NT2/D1 (cell line): ENCODE measurements around the gene SYN1.

Experiments
- DNase-seq: peaks from one replicate; pipeline ENCODE4 v3.0.0-alpha.2; 2011; ENCODE audit warnings: low read depth, low spot score
- H3K27me3 ChIP-seq: 2 replicates; pipeline ENCODE4 v1.6.0; 2011; ENCODE audit warnings: mild to moderate bottlenecking; ENCODE audit not compliant: insufficient read length, insufficient read depth
- H3K36me3 ChIP-seq: 2 replicates; pipeline ENCODE4 v1.6.1; 2011; ENCODE audit warnings: mild to moderate bottlenecking, low read length, mixed read lengths; ENCODE audit not compliant: insufficient read depth, insufficient read length
- H3K4me1 ChIP-seq: 2 replicates; pipeline ENCODE4 v1.5.1; 2011; ENCODE audit not compliant: insufficient read depth, insufficient read length
- H3K4me3 ChIP-seq: 2 replicates; pipeline ENCODE4 v1.5.1; 2011; ENCODE audit warnings: low read depth; ENCODE audit not compliant: insufficient read length
- H3K9ac ChIP-seq: 2 replicates; pipeline ENCODE4 v1.6.0; 2011; ENCODE audit warnings: low read depth; ENCODE audit not compliant: insufficient read length
- H3K9me3 ChIP-seq: 2 replicates; pipeline ENCODE4 v1.5.1; 2011; ENCODE audit warnings: mild to moderate bottlenecking, low read length; ENCODE audit not compliant: insufficient read depth
- SUZ12 ChIP-seq: IDR thresholded peaks from 2 replicates; pipeline ENCODE4 v1.6.1; 2011; ENCODE audit not compliant: insufficient read length, insufficient read depth; ENCODE audit errors: extremely low read depth
- YY1 ChIP-seq: IDR thresholded peaks from 2 replicates; pipeline ENCODE4 v1.6.1; 2011; ENCODE audit not compliant: insufficient read length, insufficient read depth
- ZNF274 ChIP-seq: IDR thresholded peaks from 2 replicates; pipeline ENCODE4 v1.6.1; 2011; ENCODE audit warnings: mild to moderate bottlenecking, low read depth, low read length

The SYN1 gene

DNA sequence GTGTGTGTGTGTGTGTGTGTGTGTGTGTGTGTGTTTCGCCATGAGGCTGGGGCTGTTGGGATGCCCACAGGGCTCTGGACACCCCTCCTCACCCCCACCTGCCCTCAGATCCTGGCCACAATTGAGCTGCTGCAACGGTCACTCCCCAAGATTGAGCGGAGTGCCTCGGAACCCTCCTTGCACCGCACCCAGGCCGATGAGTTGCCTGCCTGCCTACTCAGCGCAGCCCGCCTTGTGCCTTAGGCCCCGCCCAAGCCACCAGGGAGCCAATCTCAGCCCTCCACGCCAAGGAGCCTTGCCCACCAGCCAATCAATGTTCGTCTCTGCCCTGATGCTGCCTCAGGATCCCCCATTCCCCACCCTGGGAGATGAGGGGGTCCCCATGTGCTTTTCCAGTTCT, 48.4 kb downstream of the SYN1 start:
- Histone ChIP-seq H3K4me1 (peaks cover 7% of the 10 kb centered on the region), H3K27me3 (no peaks in the 10 kb centered on the region), H3K9ac (no peak overlapping the region), H3K4me3 (no peak overlapping the region), H3K36me3 (peaks cover 72% of the 10 kb centered on the region), H3K9me3 (no peaks in the 10 kb centered on the region)
- no peak for TF ChIP-seq ZNF274
- DNase-seq: no peak

DNA sequence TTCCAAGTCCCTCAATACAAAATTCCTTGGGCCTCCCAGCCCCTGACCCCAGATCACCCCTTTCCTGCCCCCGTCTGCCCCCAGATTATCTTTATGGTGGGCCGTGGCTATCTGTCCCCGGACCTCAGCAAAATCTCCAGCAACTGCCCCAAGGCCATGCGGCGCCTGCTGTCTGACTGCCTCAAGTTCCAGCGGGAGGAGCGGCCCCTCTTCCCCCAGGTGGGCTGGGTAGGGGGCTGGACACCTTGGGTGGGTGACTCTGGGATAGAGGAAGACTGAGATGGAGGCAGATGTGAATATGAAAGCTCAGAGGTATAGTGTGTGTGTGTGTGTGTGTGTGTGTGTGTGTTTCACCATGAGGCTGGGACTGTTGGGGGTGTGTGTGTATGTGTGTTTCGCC, 48.9 kb downstream of the SYN1 start:
- Histone ChIP-seq H3K9me3 (no peaks in the 10 kb centered on the region), H3K4me3 (no peak overlapping the region), H3K36me3 (peaks cover 72% of the 10 kb centered on the region), H3K9ac (no peak overlapping the region), H3K27me3 (no peaks in the 10 kb centered on the region), H3K4me1 (peaks cover 7% of the 10 kb centered on the region)
- TF ChIP-seq SUZ12: no peak
- no peak for TF ChIP-seq YY1
- no peak for TF ChIP-seq ZNF274
- no peak for DNase-seq

DNA sequence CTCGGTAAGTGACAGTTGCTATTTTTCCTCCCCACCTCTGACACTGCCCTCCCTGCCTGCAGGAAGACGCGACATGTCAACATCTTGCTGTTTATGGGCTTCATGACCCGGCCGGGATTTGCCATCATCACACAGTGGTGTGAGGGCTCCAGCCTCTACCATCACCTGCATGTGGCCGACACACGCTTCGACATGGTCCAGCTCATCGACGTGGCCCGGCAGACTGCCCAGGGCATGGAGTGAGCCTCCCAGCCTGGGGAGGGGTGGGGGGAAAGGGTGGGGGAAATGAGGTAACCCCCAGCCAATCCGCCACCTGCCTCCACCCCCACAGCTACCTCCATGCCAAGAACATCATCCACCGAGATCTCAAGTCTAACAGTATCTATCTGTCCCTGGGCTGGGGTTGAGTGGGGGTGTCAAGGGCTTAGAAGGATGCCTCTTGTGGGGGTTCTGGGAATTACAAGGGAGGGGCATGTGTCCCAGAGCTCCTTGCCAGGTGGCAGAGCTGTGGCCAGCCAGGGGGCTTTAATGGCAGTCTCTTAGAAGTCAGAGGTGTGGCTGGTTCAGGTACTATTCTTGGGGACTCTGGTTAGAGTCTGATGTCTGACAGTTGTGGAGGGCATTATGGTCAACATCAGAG, 50.9 kb downstream of the SYN1 start:
- no peak overlapping the region for H3K4me3 ChIP-seq
- peaks cover 3% of the 10 kb centered on the region for H3K4me1 ChIP-seq
- no peaks in the 10 kb centered on the region for H3K9me3 ChIP-seq
- TF ChIP-seq SUZ12 (no peak), ZNF274 (no peak), YY1 (no peak)
- no peak overlapping the region for H3K9ac ChIP-seq
- DNase-seq: no peak
- no peaks in the 10 kb centered on the region for H3K27me3 ChIP-seq
- peaks cover 89% of the 10 kb centered on the region for H3K36me3 ChIP-seq

DNA sequence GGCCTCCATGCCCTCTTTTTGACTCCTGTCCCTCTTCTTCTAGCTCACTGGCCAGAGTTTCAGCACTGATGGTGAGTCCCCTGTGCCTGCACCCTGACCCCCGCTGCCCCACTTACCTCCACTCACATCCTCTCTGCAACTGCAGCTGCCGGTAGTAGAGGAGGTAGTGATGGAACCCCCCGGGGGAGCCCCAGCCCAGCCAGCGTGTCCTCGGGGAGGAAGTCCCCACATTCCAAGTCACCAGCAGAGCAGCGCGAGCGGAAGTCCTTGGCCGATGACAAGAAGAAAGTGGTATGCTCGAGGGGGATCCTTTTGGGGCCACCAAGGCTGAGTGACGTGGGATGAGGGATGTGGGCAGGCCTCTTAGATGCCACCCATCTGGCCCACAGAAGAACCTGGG, 52.8 kb downstream of the SYN1 start:
- Histone ChIP-seq H3K4me3 (no peak overlapping the region), H3K4me1 (peaks cover 6% of the 10 kb centered on the region), H3K9ac (no peak overlapping the region), H3K27me3 (no peaks in the 10 kb centered on the region), H3K9me3 (no peaks in the 10 kb centered on the region), H3K36me3 (peaks cover 95% of the 10 kb centered on the region)
- TF ChIP-seq YY1 (no peak), ZNF274 (no peak), SUZ12 (no peak)
- DNase-seq: no peak

DNA sequence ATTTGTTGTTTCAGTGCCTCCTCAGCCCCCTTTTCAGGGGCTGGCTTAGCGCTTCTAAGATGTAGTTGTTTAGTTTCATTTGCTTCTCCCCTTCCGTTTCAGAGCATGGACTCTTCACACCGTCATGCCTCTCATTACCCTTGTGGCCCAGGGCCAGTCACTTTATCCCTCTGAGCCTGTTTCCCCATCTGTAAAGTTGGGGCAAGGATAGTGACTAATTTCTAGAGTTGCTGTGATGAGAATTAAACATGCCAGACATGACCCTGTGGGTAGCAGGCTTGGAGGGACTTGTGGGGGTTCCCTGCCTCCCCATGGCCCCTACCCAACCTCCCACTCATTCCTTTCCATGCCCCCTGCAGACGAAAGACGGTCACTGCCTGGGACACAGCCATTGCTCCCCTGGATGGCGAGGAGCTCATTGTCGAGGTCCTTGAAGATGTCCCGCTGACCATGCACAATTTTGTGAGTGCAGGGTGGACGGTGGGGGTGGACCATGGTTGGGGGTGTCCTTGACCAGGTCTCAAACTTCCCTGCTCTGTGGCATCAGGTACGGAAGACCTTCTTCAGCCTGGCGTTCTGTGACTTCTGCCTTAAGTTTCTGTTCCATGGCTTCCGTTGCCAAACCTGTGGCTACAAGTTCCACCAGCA, 55.1 kb downstream of the SYN1 start:
- H3K36me3 ChIP-seq: peaks cover 73% of the 10 kb centered on the region
- TF ChIP-seq SUZ12: no peak
- TF ChIP-seq YY1: no peak
- TF ChIP-seq ZNF274: no peak

DNA sequence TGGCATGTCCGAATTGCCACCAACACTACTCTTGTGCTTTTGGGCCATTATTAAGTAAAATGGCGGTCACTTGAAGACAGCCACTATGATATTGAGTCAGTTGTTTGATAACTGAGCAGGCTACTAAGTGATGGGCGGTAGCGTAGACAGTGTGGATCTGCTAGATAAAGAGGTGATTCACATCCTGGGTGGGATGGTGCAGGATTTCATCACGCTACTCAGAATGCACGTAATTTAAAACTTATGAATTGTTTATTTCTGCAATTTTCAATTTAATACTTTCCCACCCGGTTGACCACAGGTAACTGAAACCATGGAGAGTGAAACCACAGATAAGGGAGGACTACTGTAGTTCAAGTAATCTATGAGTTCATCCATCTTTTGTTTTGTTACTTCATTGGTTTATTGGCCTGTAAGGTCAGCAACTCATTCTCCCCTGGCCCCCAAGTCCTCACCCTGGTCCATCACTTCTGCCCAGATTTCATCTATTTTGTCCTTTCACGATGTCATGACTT, 55.8 kb downstream of the SYN1 start:
- H3K36me3 ChIP-seq: peaks cover 65% of the 10 kb centered on the region
- TF ChIP-seq SUZ12 (no peak), YY1 (no peak), ZNF274 (no peak)
- H3K4me3 ChIP-seq: no peak overlapping the region

More for the DNA sequence above, 55.1 kb downstream of the SYN1 start:
- DNase-seq: no peak
- peaks cover 6% of the 10 kb centered on the region for H3K4me1 ChIP-seq
- H3K9ac ChIP-seq: no peak overlapping the region
- H3K4me3 ChIP-seq: no peak overlapping the region
- H3K27me3 ChIP-seq: no peaks in the 10 kb centered on the region
- H3K9me3 ChIP-seq: no peaks in the 10 kb centered on the region

DNA sequence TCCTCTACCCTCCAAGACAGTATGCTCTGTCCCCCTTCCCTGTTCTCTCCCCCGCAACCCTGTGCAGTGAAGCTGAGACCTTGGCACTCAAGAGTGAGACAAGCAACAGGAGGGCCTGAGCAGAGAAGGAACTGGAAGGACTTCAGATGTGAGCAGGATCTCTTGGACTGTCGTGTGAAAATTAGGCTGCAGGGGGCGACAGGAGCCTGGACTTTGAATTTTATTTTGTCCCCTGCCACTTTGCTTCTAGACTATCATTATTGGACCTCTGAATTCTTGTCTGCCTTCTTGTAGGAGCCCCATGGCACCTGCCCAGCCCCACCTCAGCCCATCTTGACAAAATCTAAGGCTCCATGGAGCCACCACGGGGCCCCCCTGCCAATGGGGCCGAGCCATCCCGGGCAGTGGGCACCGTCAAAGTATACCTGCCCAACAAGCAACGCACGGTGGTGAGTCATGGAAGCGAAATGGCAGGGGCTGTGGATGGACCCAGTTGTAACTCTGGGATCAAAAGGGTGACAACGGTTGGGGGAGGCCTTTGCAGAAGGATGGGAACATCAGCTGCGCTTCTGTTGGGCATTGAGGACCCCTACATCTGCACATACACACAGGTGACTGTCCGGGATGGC, 56.9 kb downstream of the SYN1 start:
- no peaks in the 10 kb centered on the region for H3K27me3 ChIP-seq
- no peaks in the 10 kb centered on the region for H3K9me3 ChIP-seq
- H3K36me3 ChIP-seq: peaks cover 54% of the 10 kb centered on the region
- peaks cover 6% of the 10 kb centered on the region for H3K4me1 ChIP-seq
- DNase-seq: no peak
- no peak overlapping the region for H3K4me3 ChIP-seq
- H3K9ac ChIP-seq: no peak overlapping the region
- no peak for TF ChIP-seq YY1
- TF ChIP-seq ZNF274: no peak
- TF ChIP-seq SUZ12: no peak

More for the DNA sequence above, 55.8 kb downstream of the SYN1 start:
- peaks cover 6% of the 10 kb centered on the region for H3K4me1 ChIP-seq
- no peaks in the 10 kb centered on the region for H3K27me3 ChIP-seq
- H3K9me3 ChIP-seq: no peaks in the 10 kb centered on the region
- H3K9ac ChIP-seq: no peak overlapping the region
- no peak for DNase-seq
